ENCODE data around the gene CCNL2. TPM values are rescaled to one million over a fixed set of nuclear protein-coding genes. Genes with fewer than 3 reads are reported as not detected.
"Not testable (repeated sequence)": the region's sequence is repeated elsewhere in the genome, so short reads cannot be mapped to it uniquely, and the experiment has no call there.

The CCNL2 gene
- 319 TPM for total RNA-seq

GRCh38 chr1:1399187-1399871 lies at the start of gene CCNL2:
TSS of gene CCNL2 (minus strand) at chr1:1399335. CDS start at chr1:1399306, 29 bp downstream.
- peak within 1 kb of the TSS; percentile 73 to 77 for H3K4me3 ChIP-seq
- intact Hi-C loops (cut with DNase I): loop anchor here (2.0 kb wide), 1 partner anchor 25 kb away; the partner anchor contains the start of gene AURKAIP1
- H3K27ac ChIP-seq: peak within 1 kb of the TSS; percentile 66
- H3K27me3 ChIP-seq: no peaks in the 10 kb centered on the region
- TF ChIP-seq POLR2A (IDR thresholded peaks at IDR 0.05) (peak in 1 of 2 donors; percentile 32), CTCF (IDR thresholded peaks at IDR 0.05) (peak in 2 of 3 experiments; percentile 52 to 76), POLR2AphosphoS5 (IDR thresholded peaks at IDR 0.05; ENCODE audit: insufficient read depth in 1 of 2, low read depth in 1 of 2) (peak; percentile 82 to 88)
- H3K4me1 ChIP-seq: peaks cover 38% of the 10 kb centered on the region
- peak in 1 of 2 donors; percentile 97 for DNase-seq (ENCODE audit: extremely low spot score in 2 of 2)
- no peaks in the 10 kb centered on the region for H3K9me3 ChIP-seq
- H3K36me3 ChIP-seq: peaks cover 0 to 56% of the 10 kb centered on the region in 2 donors

- H3K36me3 ChIP-seq; DNase-seq (ENCODE audit: extremely low spot score in 2 of 2); H3K4me1 ChIP-seq; intact Hi-C loops (cut with DNase I); H3K27me3 ChIP-seq; H3K4me3 ChIP-seq; H3K27ac ChIP-seq; H3K9me3 ChIP-seq: not testable (repeated sequence)
Measured at GRCh38 chr1:1446631-1447030, 47.5 kb upstream of the CCNL2 start.

- Histone ChIP-seq H3K36me3 (no peaks in the 10 kb centered on the region), H3K4me3 (no peak overlapping the region), H3K9me3 (no peaks in the 10 kb centered on the region), H3K27ac (no peak overlapping the region), H3K27me3 (no peaks in the 10 kb centered on the region), H3K4me1 (peaks cover 23% of the 10 kb centered on the region)
- no peak for DNase-seq (ENCODE audit: extremely low spot score in 2 of 2)
- TF ChIP-seq POLR2A (IDR thresholded peaks at IDR 0.05) (no peak), POLR2AphosphoS5 (IDR thresholded peaks at IDR 0.05; ENCODE audit: insufficient read depth in 1 of 2, low read depth in 1 of 2) (peak in 1 of 2 donors; percentile 9)
- intact Hi-C loops (cut with DNase I): no loop called here
Measured at GRCh38 chr1:1442069-1442770, 43.1 kb upstream of the CCNL2 start.

- H3K4me1 ChIP-seq: peaks cover 32% of the 10 kb centered on the region
- no peak overlapping the region for H3K4me3 ChIP-seq
- peak; percentile 74 to 80 (median 80) for TF ChIP-seq CTCF (IDR thresholded peaks at IDR 0.05)
- TF ChIP-seq POLR2AphosphoS5 (IDR thresholded peaks at IDR 0.05; ENCODE audit: insufficient read depth in 1 of 2, low read depth in 1 of 2): no peak
- no peak for TF ChIP-seq POLR2A (IDR thresholded peaks at IDR 0.05)
- H3K9me3 ChIP-seq: no peaks in the 10 kb centered on the region
- H3K27ac ChIP-seq: no peak overlapping the region
- H3K36me3 ChIP-seq: no peaks in the 10 kb centered on the region
- no peak for DNase-seq (ENCODE audit: extremely low spot score in 2 of 2)
- intact Hi-C loops (cut with DNase I): no loop called here
- H3K27me3 ChIP-seq: no peaks in the 10 kb centered on the region
Measured at GRCh38 chr1:1441002-1441888, 42.1 kb upstream of the CCNL2 start.

- DNase-seq (ENCODE audit: extremely low spot score in 2 of 2): no peak
- TF ChIP-seq POLR2A (IDR thresholded peaks at IDR 0.05): no peak
- TF ChIP-seq CTCF (IDR thresholded peaks at IDR 0.05): no peak
- TF ChIP-seq POLR2AphosphoS5 (IDR thresholded peaks at IDR 0.05; ENCODE audit: insufficient read depth in 1 of 2, low read depth in 1 of 2): no peak
- Histone ChIP-seq H3K27me3 (no peaks in the 10 kb centered on the region), H3K36me3 (no peaks in the 10 kb centered on the region), H3K9me3 (no peaks in the 10 kb centered on the region), H3K27ac (no peak overlapping the region), H3K4me1 (peaks cover 37% of the 10 kb centered on the region), H3K4me3 (no peak overlapping the region)
- intact Hi-C loops (cut with DNase I): no loop called here
Measured at GRCh38 chr1:1440262-1441001, 41.3 kb upstream of the CCNL2 start.

Data from vagina (tissue), 2 donors.